Activated CD4-positive, alpha-beta memory T cell treated with anti-CD3 and anti-CD28 coated beads for 36 hours (primary cell): Measurements from ENCODE around the gene PRR35. TPM values are rescaled to one million over a fixed set of nuclear protein-coding genes. Genes with fewer than 3 reads are reported as not detected.
A peak's percentile ranks its signal among the peaks of the same experiment; 100 is the strongest.

ENCODE experiments used
- CTCF ChIA-PET: fragments of 350-600 bp; sonication (Branson Sonifier 250); formaldehyde crosslinking; loops from one replicate; lab custom pipeline; 2021; ENCODE audit warnings: antibody characterized with exemption, inconsistent platforms; lab: Charles Lee
- POLR2A ChIA-PET: fragments of 350-600 bp; sonication (Branson Sonifier 250); formaldehyde crosslinking; loops from one replicate; lab custom pipeline; 2021; ENCODE audit warnings: antibody characterized with exemption; lab: Charles Lee
- DNase-seq: peaks from one replicate; pipeline ENCODE4 v3.0.0-alpha.2; 2020
- H3K27ac Mint-ChIP-seq: one replicate; pipeline ENCODE4 v1.8.0; 2021; ENCODE audit warnings: mixed read lengths
- H3K27me3 Mint-ChIP-seq: one replicate; pipeline ENCODE4 v1.8.0; 2021; ENCODE audit warnings: mixed read lengths
- H3K36me3 Mint-ChIP-seq: one replicate; pipeline ENCODE4 v1.8.0; 2021; ENCODE audit warnings: mixed read lengths
- H3K4me1 Mint-ChIP-seq: one replicate; pipeline ENCODE4 v1.8.0; 2021; ENCODE audit warnings: low read depth, mixed read lengths
- H3K4me3 Mint-ChIP-seq: one replicate; pipeline ENCODE4 v1.8.0; 2021; ENCODE audit warnings: mild to moderate bottlenecking, mixed read lengths
- H3K9me3 Mint-ChIP-seq: one replicate; pipeline ENCODE4 v1.8.0; 2021; ENCODE audit warnings: mixed read lengths
- intact Hi-C: fragments of 100-400 bp; cut with micrococcal nuclease; formaldehyde crosslinking; loops from one replicate; pipeline ENCODE4 v1.15.1; 2023
- total RNA-seq, 2 experiments: library from RNA; stranded (reverse); gene quantifications; one replicate each; pipeline ENCODE4 v1.2.3, GENCODE V29; 2021

Gene PRR35
- total RNA-seq, 2 experiments from 2014 or later = not detected

DNA sequence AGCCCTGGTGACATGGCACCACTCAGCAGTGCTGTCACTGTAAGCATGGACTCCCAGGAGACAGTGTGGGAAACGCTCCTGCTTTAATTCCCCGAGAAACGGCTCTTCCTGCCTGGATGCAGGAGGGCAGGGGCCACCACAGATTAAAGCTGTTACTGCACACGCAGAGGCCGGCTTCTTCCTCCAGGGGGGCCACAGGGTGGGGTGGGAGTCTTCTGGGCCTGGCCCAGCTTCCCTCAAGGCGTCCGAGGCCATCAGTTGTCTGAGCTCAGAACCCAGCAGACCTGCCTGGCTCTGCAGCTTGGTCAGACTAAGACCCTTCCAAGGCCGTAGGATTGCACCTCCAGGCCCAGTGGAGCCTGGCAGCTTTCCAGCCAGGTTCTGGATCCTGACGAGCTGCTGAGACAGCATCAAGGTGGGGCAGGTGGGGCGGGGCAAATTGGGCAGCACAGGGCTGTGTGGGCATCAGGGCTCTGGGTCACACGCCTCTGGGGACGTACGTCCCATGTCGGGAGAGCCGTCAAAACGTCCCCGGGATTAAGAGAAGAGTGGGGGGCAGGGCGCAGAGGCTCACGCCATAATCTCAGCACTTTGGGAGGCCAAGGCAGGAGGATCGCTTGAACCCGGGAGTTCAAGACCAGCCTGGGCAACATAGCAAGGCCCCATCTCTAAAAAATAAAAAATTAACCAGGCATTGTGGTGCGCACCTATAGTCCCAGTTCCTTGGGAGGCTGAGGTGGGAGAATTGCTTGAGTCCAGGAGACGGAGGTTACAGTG is 37.7 kb upstream of the PRR35 start:
- intact Hi-C loops = no loop called here
- CTCF ChIA-PET = no interaction called here
- POLR2A ChIA-PET = interaction anchor here (1.0 kb wide), 1 partner anchor 53 kb away, joined by 4 read pairs; no protein-coding TSS in a partner anchor

DNA sequence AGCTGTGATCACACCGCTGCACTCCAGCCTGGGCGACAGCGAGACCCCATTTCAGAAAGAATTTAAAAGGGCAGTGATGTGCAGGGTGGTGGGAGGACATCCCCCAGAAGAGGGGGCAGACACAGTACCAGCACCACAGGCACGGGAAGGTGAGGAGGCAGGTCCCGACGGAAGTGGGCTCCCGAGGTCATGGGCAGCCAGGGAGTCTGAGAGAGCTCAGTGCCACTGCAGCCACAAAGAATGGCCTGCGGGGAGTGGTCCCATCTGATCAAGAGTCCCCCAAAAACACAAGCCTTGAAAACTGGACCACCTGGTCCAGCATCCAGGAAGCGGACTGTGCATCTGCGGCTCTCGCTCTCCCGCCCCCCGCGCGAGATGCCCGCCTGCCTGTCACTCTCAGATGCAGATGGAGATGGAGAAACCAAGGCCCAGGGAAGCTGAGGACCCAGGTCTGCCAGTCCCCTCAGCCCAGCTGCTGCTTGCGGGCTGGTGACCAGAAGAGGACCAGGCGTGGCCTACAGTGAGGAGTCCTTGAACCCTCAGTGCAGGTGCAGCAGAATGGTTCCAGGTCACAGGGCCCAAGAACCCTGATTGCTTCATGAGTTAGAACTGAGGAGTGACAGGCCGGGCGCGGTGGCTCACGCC is 37.0 kb upstream of the PRR35 start:
- peak overlapping the region; percentile 54 for H3K27ac Mint-ChIP-seq
- intact Hi-C loops = no loop called here
- H3K4me3 Mint-ChIP-seq = no peak overlapping the region
- no peaks in the 10 kb centered on the region for H3K27me3 Mint-ChIP-seq
- DNase-seq = no peak
- H3K36me3 Mint-ChIP-seq = peaks cover 3% of the 10 kb centered on the region
- CTCF ChIA-PET = no interaction called here
- POLR2A ChIA-PET = interaction anchor here (1.0 kb wide), 1 partner anchor 54 kb away, joined by 4 read pairs; no protein-coding TSS in a partner anchor
- H3K4me1 Mint-ChIP-seq = peaks cover 23% of the 10 kb centered on the region
- H3K9me3 Mint-ChIP-seq = no peaks in the 10 kb centered on the region

More for the DNA sequence above, 37.7 kb upstream of the PRR35 start:
- Mint-ChIP-seq H3K4me3 (no peak overlapping the region), H3K4me1 (peaks cover 23% of the 10 kb centered on the region), H3K9me3 (no peaks in the 10 kb centered on the region), H3K27ac (peak overlapping the region; percentile 54), H3K27me3 (no peaks in the 10 kb centered on the region), H3K36me3 (peaks cover 3% of the 10 kb centered on the region)
- DNase-seq = no peak

DNA sequence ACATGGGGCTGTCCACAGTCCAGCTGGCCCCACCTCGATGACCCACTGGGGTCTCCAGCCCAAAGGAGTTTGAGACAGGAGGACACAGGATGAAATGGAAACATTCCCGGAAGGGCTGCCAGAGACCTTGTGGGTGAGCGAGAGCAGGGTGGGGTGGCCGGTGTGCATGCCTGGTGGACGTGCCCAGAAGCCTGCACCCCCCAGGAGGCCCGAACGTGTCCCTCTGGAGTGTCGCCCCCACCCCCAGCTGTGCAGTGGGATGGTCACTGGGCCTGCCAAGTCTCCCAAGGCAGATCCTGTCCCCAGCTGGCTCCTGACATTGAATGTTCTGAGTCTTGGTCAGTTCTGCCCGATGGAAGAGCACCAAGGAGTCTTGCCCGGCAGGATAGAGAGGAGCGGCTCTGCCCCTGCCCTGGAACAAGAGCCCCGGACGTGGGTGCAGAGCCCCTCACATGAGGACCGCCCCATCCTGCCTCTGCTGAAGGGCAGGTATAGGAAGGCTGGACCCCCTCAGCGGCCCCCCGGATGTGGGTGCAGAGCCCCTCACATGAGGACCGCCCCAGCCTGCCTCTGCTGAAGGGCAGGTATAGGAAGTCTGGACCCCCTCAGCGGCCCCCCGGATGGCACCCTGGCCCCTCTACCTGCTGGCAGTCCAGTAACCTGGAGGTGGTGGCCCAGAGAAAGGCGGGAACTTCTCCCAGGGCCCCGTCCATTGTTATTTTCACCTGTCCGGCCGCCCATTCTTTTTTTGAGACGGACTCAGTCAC is 35.7 kb upstream of the PRR35 start:
- POLR2A ChIA-PET = interaction anchor here (1.1 kb wide), 1 partner anchor 142 kb away, joined by 3 read pairs; no protein-coding TSS in a partner anchor
- H3K4me3 Mint-ChIP-seq = no peak overlapping the region

DNA sequence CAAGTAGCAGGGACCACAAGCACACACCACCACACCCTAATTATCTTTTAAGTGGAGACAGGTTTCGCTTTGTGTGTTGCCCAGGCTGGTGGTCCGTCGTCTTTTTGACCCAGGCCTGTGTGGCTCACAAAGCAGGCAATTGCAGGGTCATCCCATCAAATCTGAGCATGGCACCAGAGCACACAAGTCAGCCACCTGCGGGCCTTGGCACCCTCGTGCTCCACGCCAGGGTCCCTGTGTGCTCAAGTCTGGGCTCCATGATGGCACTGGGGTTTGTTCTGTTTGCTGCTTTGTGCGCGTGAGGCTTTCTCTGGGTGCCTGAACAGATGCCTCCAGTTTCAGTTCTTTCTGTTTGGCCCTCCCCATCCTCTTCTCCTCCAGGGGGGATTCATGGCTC is 35.1 kb upstream of the PRR35 start:
- Mint-ChIP-seq H3K36me3 (peaks cover 3% of the 10 kb centered on the region), H3K9me3 (no peaks in the 10 kb centered on the region), H3K27me3 (no peaks in the 10 kb centered on the region), H3K4me1 (peaks cover 35% of the 10 kb centered on the region), H3K4me3 (peak overlapping the region; percentile 89), H3K27ac (peak overlapping the region; percentile 99)
- ChIA-PET POLR2A (interaction anchor here (1.1 to 1.5 kb wide), 2 partner anchors 124 to 142 kb away, joined by 3 to 4 read pairs; partner anchors contain the start of gene WDR90), CTCF (no interaction called here)
- intact Hi-C loops = loop anchor here (1.0 to 5.0 kb wide), 3 partner anchors 64 to 133 kb away; partner anchors contain the start of gene METTL26
- no peak for DNase-seq

More for the DNA sequence above, 35.7 kb upstream of the PRR35 start:
- H3K36me3 Mint-ChIP-seq = peaks cover 3% of the 10 kb centered on the region
- H3K9me3 Mint-ChIP-seq = no peaks in the 10 kb centered on the region
- peak overlapping the region; percentile 99 for H3K27ac Mint-ChIP-seq
- peaks cover 29% of the 10 kb centered on the region for H3K4me1 Mint-ChIP-seq
- CTCF ChIA-PET = no interaction called here
- no peaks in the 10 kb centered on the region for H3K27me3 Mint-ChIP-seq
- no peak for DNase-seq
- intact Hi-C loops = loop anchor here (1.0 to 5.0 kb wide), 3 partner anchors 65 to 132 kb away; partner anchors contain the start of gene METTL26

DNA sequence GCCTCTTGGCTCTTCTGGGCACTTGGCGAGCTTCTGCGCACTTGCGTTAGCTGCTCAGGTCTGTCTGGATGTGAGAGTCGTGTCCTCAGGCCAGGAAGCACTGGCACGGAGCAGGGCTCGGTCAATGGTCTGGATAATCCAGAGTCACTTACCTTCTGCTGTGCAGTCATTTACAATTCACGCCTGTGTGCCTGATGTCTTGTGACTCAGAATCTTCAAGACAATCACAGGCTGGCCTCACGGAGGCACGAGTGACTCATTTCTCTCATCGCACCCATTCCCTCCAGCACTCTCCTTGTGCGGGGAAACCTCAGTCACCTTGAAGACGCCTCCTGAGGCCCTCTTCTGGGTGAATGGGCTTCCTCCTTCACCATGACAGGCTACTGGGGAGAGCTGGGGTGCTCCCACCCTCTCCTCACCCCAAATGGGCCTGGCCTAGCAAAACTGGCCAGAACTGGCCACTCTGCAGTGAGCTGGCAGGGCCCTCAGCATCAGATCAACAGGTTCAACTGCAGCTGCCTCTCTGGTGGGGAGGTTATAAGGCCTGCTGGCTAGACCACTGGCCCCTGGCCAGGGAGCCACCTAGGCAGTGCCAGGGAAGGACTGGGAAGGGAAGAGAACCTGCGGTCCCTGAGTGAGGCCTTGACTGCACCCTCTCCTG is 34.5 kb upstream of the PRR35 start:
- no peaks in the 10 kb centered on the region for H3K9me3 Mint-ChIP-seq
- peaks cover 39% of the 10 kb centered on the region for H3K4me1 Mint-ChIP-seq
- peak overlapping the region; percentile 89 for H3K4me3 Mint-ChIP-seq
- peak overlapping the region; percentile 99 for H3K27ac Mint-ChIP-seq
- DNase-seq = peak; percentile 91
- ChIA-PET POLR2A (interaction anchor here (1.1 to 1.5 kb wide), 3 partner anchors 123 to 143 kb away, joined by 3 to 4 read pairs (median 4); partner anchors contain the start of gene WDR90), CTCF (interaction anchor here (1.0 kb wide), 1 partner anchor 134 kb away, joined by 3 read pairs; no protein-coding TSS in a partner anchor)
- no peaks in the 10 kb centered on the region for H3K27me3 Mint-ChIP-seq
- intact Hi-C loops = loop anchor here (1.0 to 5.0 kb wide), 4 partner anchors 64 to 155 kb away; partner anchors contain the start of genes METTL26 and MRPL28
- H3K36me3 Mint-ChIP-seq = peaks cover 3% of the 10 kb centered on the region

DNA sequence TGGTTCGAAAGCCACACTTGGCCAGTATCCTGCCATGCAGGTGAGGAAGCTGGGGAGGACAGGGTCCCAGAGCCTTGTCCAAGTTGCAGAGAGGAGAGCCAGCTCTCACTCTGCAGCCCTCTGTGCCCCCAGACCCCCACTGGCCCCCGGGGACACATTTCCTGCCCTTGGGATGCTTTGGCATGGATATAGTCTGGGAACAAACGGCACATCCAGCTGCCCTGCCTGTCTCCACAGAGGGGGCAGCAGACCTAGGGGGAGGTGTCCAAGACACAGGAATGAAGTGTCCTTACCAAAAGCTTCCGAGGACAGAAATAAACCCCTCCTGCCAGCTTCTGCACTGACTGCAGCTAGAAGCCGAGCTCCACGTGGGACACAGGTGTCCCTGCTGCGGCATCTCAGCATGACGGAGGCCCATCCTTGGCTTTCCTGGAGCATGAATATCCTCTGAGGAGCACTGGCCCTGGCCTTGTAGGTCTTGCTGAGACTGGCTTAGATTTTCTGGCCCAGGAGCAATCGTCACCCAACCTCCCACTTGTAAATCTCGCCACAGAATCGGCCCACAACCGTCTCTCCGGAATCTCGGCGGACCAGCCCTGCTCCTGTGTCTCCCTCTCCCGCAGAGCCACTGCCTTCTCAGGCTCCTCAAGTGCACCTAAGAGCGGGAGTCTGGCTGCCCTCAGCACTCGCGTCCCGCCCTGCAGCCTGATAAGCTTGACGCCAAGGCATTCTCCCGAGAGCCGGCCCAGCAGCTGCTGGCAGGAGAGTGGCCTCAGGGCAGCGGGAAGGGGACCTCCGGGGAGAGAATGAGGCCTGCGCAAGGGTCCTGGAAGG is 33.8 kb upstream of the PRR35 start:
- H3K4me1 Mint-ChIP-seq = peaks cover 39% of the 10 kb centered on the region
- no peaks in the 10 kb centered on the region for H3K27me3 Mint-ChIP-seq
- peak; percentile 41 for DNase-seq
- H3K27ac Mint-ChIP-seq = peak overlapping the region; percentile 99
- ChIA-PET POLR2A (interaction anchor here (1.2 to 1.7 kb wide), 4 partner anchors 62 to 134 kb away, joined by 4 to 7 read pairs (median 4); partner anchors contain the start of genes METTL26 and WDR90), CTCF (interaction anchor here (1.0 to 1.2 kb wide), 2 partner anchors 134 kb away, joined by 3 to 6 read pairs; no protein-coding TSS in a partner anchor)
- peaks cover 3% of the 10 kb centered on the region for H3K36me3 Mint-ChIP-seq
- peak overlapping the region; percentile 89 for H3K4me3 Mint-ChIP-seq
- intact Hi-C loops = loop anchor here (1.0 to 5.0 kb wide), 2 partner anchors 134 to 156 kb away; partner anchors contain the start of gene MRPL28
- no peaks in the 10 kb centered on the region for H3K9me3 Mint-ChIP-seq

DNA sequence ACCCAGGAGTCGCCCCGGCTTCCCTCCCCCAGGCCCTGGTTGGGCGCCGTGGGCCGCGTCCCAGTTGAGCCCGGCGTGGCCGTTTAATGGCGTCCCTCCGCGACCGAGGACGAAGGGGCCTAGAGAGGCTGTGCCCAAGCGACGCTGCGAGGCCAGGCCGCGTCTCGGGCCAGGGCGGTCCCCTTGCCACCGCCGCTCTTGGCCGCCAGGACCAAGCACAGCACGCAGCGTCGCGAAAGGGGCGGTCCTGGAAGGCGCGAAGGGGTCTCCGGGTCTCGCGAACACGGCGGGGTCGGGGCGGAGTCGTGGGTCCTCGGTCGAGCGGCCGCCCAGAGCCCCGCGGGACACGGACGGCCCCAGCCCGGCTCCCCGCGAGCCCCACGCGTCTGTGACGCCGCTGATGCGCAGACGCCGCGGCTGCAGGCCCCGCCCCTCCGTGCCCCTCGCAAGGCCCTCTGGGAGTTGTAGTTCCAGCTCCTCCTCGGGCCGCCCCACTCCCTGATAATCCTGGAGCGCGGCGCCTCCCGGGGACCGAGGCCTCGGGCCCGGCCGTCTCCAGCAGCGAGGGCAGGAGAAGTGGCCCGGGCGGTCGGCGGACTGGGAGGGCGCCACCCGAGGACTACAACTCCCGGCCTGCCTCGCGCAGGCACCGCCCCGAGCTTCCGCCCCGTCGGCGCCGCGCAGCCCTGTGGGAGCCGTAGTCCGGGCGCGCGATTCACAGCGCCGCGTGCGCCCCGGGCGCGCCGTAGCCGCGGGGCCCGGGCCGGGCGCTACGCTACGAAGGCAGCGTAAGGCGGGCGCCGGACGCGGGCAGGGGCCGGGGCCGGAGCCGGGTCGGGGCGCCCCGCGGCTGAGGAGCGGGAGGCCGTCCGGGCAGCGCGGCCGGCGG is 32.9 kb upstream of the PRR35 start, which contains the start of gene CAPN15:
Gene CAPN15, plus strand, starts transcription at position 698 of the 889 bp plus-strand sequence. CDS start 19,127 bp downstream, outside the sequence.
- peaks cover 3% of the 10 kb centered on the region for H3K36me3 Mint-ChIP-seq
- ChIA-PET CTCF (interaction anchor here (1.2 kb wide), 1 partner anchor 135 kb away, joined by 6 read pairs; no protein-coding TSS in a partner anchor), POLR2A (interaction anchor here (0.8 to 1.7 kb wide), 6 partner anchors 61 to 799 kb away, joined by 3 to 7 read pairs (median 4); partner anchors contain the start of genes METTL26, RAB40C and WDR90)
- H3K27ac Mint-ChIP-seq = peak within 1 kb of the TSS; percentile 99
- peaks cover 39% of the 10 kb centered on the region for H3K4me1 Mint-ChIP-seq
- peak; percentile 88 for DNase-seq
- intact Hi-C loops = loop anchor here (5.0 kb wide), 1 partner anchor 135 kb away; no protein-coding TSS in a partner anchor
- H3K9me3 Mint-ChIP-seq = no peaks in the 10 kb centered on the region
- H3K27me3 Mint-ChIP-seq = no peaks in the 10 kb centered on the region
- peak within 1 kb of the TSS; percentile 91 for H3K4me3 Mint-ChIP-seq

DNA sequence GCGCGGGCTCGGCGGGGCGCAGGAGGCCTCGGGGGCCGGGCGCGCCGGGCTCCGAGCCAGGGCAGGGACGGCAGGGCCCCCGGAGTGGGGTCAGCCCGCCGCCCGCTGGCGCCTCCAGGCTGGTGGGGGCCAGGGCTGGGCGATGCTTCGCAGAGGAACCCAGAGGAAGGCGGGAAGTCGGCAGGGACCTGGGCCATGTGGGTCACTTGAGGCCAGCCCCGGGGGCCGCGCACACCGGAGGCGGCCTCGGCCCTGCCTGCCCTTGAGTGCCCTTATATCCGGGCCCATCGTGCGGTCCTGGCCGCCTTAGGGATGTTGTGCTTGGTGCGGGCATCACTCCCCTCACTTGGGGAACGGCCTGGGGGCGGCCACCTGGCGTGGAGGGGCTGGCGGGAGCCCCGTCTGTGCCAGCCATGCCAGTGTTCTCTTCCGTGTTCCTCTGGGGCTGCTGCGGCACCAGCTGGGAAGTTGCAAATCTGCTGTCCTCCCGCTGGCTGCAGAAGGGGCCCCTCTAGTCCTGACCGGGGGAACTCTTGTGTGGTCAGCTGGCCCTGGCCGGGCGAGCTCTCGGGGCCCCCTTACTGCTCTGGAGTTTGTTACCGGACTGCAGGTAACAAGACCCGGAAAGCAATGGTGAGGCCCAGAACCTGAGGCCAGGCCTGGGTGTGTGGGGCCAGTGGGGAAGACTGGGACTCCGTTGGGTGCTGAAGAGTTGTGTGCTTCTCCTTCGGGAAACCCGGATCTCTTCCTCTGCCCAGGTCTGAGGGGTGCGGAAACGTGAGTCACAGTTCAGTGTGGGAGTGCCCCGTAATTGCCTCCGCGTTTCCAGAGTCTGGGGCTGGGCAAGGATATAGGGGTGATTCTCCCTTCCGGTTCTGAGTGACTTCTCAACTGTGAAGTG is 31.8 kb upstream of the PRR35 start:
- Mint-ChIP-seq H3K27ac (peak overlapping the region; percentile 91), H3K9me3 (no peaks in the 10 kb centered on the region), H3K27me3 (no peaks in the 10 kb centered on the region), H3K4me3 (peak overlapping the region; percentile 91), H3K36me3 (peaks cover 3% of the 10 kb centered on the region), H3K4me1 (peaks cover 37% of the 10 kb centered on the region)
- peak; percentile 72 for DNase-seq
- CTCF ChIA-PET = interaction anchor here (1.2 kb wide), 1 partner anchor 136 kb away, joined by 6 read pairs; no protein-coding TSS in a partner anchor
- intact Hi-C loops = loop anchor here (2.0 to 5.0 kb wide), 2 partner anchors 38 to 136 kb away; partner anchors contain the start of gene NHLRC4
- POLR2A ChIA-PET = interaction anchor here (1.0 to 1.7 kb wide), 3 partner anchors 40 to 108 kb away, joined by 3 to 7 read pairs (median 4); partner anchors contain the start of gene METTL26
